Endothelial cell of umbilical vein (primary cell): ENCODE data around the gene SKP1.

Source experiments
- CTCF ChIP-seq, 2 donors: IDR thresholded peaks; 1 replicate in 1 of 2; 2 replicates in 1 of 2; pipeline ENCODE4 v1.5.1; 2011; ENCODE audit warnings: low read length in 2 of 2, mild to moderate bottlenecking in 2 of 2, moderate library complexity in 2 of 2, control low read depth in 1 of 2, inconsistent platforms in 1 of 2, low read depth in 1 of 2; ENCODE audit not compliant: insufficient read depth in 1 of 2; ENCODE audit errors: extremely low read depth in 1 of 2
- GATA2 ChIP-seq: IDR thresholded peaks from 2 replicates; pipeline ENCODE4 v1.7.0; 2011; ENCODE audit warnings: low read depth, mild to moderate bottlenecking, moderate library complexity, mixed read lengths, low read length; ENCODE audit not compliant: insufficient read length, insufficient read depth
- MAX ChIP-seq: IDR thresholded peaks from 2 replicates; pipeline ENCODE4 v1.6.1; 2011; ENCODE audit not compliant: insufficient read depth, insufficient read length

- TF ChIP-seq CTCF (IDR thresholded peaks at IDR 0.05; ENCODE audit: extremely low read depth in 1 of 2, insufficient read depth in 1 of 2, low read depth in 1 of 2, low read length in 2 of 2) (no peak), MAX (no peak), GATA2 (no peak)
Measured at GRCh38 chr5:134153657-134154056, 23.1 kb downstream of the SKP1 start.
